ENCODE results near the gene DLL3. TPM values are rescaled to one million over a fixed set of nuclear protein-coding genes. Genes with fewer than 3 reads are reported as not detected.

Gene DLL3
- total RNA-seq, 1 donor from 2014 or later: 42.7 TPM

GRCh38 chr19:39553082-39553652 is 54.4 kb downstream of the DLL3 start:
- Mint-ChIP-seq H3K9me3 (ENCODE audit: unreplicated experiment) (no peaks in the 10 kb centered on the region), H3K4me1 (ENCODE audit: unreplicated experiment) (no peaks in the 10 kb centered on the region), H3K27me3 (ENCODE audit: unreplicated experiment) (no peaks in the 10 kb centered on the region), H3K27ac (ENCODE audit: unreplicated experiment) (no peak overlapping the region), H3K4me3 (ENCODE audit: unreplicated experiment) (no peak overlapping the region), H3K36me3 (ENCODE audit: low read depth, unreplicated experiment) (no peaks in the 10 kb centered on the region)
- no peak for DNase-seq (ENCODE audit: low spot score)
- no peak for TF ChIP-seq CTCF (IDR thresholded peaks at IDR 0.05; ENCODE audit: unreplicated experiment)

- Mint-ChIP-seq H3K9me3 (ENCODE audit: unreplicated experiment) (no peaks in the 10 kb centered on the region), H3K27me3 (ENCODE audit: unreplicated experiment) (no peaks in the 10 kb centered on the region), H3K27ac (ENCODE audit: unreplicated experiment) (no peak overlapping the region), H3K36me3 (ENCODE audit: low read depth, unreplicated experiment) (no peaks in the 10 kb centered on the region), H3K4me1 (ENCODE audit: unreplicated experiment) (no peaks in the 10 kb centered on the region), H3K4me3 (ENCODE audit: unreplicated experiment) (no peak overlapping the region)
- DNase-seq (ENCODE audit: low spot score): no peak
- no peak for TF ChIP-seq CTCF (IDR thresholded peaks at IDR 0.05; ENCODE audit: unreplicated experiment)
Observed at GRCh38 chr19:39554701-39555311, 56.1 kb downstream of the DLL3 start.

- H3K9me3 Mint-ChIP-seq (ENCODE audit: unreplicated experiment): no peaks in the 10 kb centered on the region
- no peak for DNase-seq (ENCODE audit: low spot score)
- H3K27ac Mint-ChIP-seq (ENCODE audit: unreplicated experiment): no peak overlapping the region
- no peak overlapping the region for H3K4me3 Mint-ChIP-seq (ENCODE audit: unreplicated experiment)
- no peaks in the 10 kb centered on the region for H3K27me3 Mint-ChIP-seq (ENCODE audit: unreplicated experiment)
- H3K36me3 Mint-ChIP-seq (ENCODE audit: low read depth, unreplicated experiment): no peaks in the 10 kb centered on the region
- no peaks in the 10 kb centered on the region for H3K4me1 Mint-ChIP-seq (ENCODE audit: unreplicated experiment)
- no peak for TF ChIP-seq CTCF (IDR thresholded peaks at IDR 0.05; ENCODE audit: unreplicated experiment)
Observed at GRCh38 chr19:39555883-39556282, 57.1 kb downstream of the DLL3 start.

Other genes with a start within 250 kb of the DLL3 start
- not detected for gene IFNL2, start 230.6 kb upstream of the DLL3 start, total RNA-seq (ENCODE audit: unreplicated experiment)
- not detected for gene IFNL1, start 202.5 kb upstream of the DLL3 start, total RNA-seq (ENCODE audit: unreplicated experiment)
- 0.33 TPM for gene LRFN1, start 178.1 kb upstream of the DLL3 start, total RNA-seq (ENCODE audit: unreplicated experiment)
- gene GMFG, start 162.9 kb upstream of the DLL3 start, total RNA-seq (ENCODE audit: unreplicated experiment): 36.2 TPM
- gene SAMD4B, start 156.5 kb upstream of the DLL3 start, total RNA-seq (ENCODE audit: unreplicated experiment): 127 TPM
- gene PAF1, start 107.8 kb upstream of the DLL3 start, total RNA-seq (ENCODE audit: unreplicated experiment): 31.7 TPM
- gene MED29, start 107.6 kb upstream of the DLL3 start, total RNA-seq (ENCODE audit: unreplicated experiment): 32.4 TPM
- 10.2 TPM for gene ZFP36, start 92.1 kb upstream of the DLL3 start, total RNA-seq (ENCODE audit: unreplicated experiment)
- gene PLEKHG2, start 86.3 kb upstream of the DLL3 start, total RNA-seq (ENCODE audit: unreplicated experiment): 172 TPM
- 2,151 TPM for gene RPS16, start 63.0 kb upstream of the DLL3 start, total RNA-seq (ENCODE audit: unreplicated experiment)
- 139 TPM for gene SUPT5H, start 53.4 kb upstream of the DLL3 start, total RNA-seq (ENCODE audit: unreplicated experiment)
- gene TIMM50, start 18.1 kb upstream of the DLL3 start, total RNA-seq (ENCODE audit: unreplicated experiment): 86.2 TPM
- gene SELENOV, start 16.2 kb downstream of the DLL3 start, total RNA-seq (ENCODE audit: unreplicated experiment): 2.9 TPM
- 3.2 TPM for gene EID2B, start 33.9 kb downstream of the DLL3 start, total RNA-seq (ENCODE audit: unreplicated experiment)
- gene EID2, start 41.2 kb downstream of the DLL3 start, total RNA-seq (ENCODE audit: unreplicated experiment): 19.6 TPM
- not detected for gene LGALS13, start 103.6 kb downstream of the DLL3 start, total RNA-seq (ENCODE audit: unreplicated experiment)
- gene LGALS16, start 157.0 kb downstream of the DLL3 start, total RNA-seq (ENCODE audit: unreplicated experiment): not detected
- gene LGALS14, start 205.5 kb downstream of the DLL3 start, total RNA-seq (ENCODE audit: unreplicated experiment): not detected
- not detected for gene CLC, start 239.1 kb downstream of the DLL3 start, total RNA-seq (ENCODE audit: unreplicated experiment)

All from endothelial cell (in vitro differentiated cells).